Stimulated activated naive CD8-positive, alpha-beta T cell treated with anti-CD3 and anti-CD28 coated beads, Interleukin-15, Interleukin-2, amounts not matched to agents 100 U/mL and 50 U/mL, for 24 hours (primary cell): Measurements from ENCODE around the gene OXLD1.

Experiments
- ATAC-seq: fragments of 150-1000 bp; cut with Tn5 transposase; one replicate; pipeline ENCODE4 v1.10.0; 2021
- DNase-seq: peaks from one replicate; pipeline ENCODE4 v3.0.0; 2021

The OXLD1 gene

GRCh38 chr17:81701288-81702071, 35.1 kb upstream of the OXLD1 start:
- peak; percentile 49 for DNase-seq
- ATAC-seq, result peak; percentile 25

DNA sequence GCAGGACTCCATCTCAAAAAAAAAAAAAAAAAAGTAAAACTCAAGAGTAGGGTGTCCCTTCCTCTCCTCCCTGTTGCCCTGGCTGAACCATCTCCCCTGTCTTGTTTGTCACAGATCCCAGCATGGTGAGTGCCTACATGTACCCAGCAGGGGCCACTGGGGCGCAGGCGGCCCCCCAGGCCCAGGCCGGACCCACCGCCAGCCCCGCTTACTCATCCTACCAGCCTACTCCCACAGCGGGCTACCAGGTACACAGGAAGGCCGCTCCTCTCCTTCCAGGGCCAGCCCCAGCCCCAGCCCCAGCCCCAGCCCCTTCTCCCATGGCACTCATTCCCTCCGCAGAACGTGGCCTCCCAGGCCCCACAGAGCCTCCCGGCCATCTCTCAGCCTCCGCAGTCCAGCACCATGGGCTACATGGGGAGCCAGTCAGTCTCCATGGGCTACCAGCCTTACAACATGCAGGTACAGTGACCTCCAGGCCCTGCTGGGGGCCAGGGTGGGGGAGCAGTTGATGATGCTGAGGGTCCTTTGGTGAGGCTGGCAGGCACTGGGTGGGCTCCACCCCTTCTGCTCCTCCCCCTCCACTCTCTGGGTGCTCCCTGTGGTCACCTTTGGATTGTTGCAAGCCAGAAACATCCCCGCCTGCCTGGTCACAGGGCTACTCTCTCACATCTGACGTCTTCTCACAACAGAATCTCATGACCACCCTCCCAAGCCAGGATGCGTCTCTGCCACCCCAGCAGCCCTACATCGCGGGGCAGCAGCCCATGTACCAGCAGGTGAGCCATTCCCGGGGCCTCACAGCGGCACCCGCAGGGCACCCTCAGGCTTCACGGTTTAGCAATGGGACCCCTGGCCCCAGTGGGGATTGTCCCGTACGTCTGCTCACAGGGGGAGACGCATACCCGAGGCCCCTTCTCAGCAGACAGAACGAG, 34.2 kb upstream of the OXLD1 start:
- no peak for ATAC-seq

DNA sequence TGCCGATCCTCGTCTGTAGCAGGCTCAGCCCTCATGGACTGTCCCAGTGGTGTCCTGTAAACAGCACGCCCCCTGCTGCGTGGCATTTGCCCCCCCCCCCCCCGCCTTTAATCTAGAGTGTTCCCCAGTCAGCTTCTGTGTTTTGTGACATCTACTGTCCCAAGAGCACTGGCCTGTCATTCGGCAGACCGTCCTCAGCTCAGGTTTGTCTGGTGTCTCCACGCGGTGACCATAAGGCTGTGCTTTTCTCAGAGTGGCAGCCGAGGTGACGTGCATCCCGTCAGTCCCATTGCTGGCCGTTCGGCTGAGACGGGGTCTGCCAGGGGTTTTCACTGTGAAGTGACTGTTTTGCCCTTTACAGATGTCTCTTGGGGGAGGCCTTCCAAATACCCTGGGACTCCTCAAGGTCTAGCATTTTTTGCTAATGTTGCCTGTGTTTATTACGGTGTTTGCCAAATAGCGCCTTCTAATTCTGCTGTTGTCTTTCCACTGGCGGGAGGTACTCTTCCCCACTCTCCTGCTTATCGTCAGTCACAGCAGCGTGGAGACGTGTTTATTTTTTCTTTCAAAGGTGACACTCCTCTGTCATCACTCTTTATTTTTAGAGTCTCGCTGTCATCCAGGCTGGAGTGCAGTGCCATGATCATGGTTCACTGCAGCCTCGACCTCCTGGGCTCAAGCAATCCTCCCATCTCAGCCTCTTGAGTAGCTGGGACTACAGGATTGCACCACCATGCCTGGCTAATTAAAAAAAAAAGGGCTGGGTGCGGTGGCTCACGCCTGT, 31.0 kb upstream of the OXLD1 start:
- ATAC-seq, result no peak
- DNase-seq, result no peak

More for the DNA sequence above, 34.2 kb upstream of the OXLD1 start:
- no peak for DNase-seq

DNA sequence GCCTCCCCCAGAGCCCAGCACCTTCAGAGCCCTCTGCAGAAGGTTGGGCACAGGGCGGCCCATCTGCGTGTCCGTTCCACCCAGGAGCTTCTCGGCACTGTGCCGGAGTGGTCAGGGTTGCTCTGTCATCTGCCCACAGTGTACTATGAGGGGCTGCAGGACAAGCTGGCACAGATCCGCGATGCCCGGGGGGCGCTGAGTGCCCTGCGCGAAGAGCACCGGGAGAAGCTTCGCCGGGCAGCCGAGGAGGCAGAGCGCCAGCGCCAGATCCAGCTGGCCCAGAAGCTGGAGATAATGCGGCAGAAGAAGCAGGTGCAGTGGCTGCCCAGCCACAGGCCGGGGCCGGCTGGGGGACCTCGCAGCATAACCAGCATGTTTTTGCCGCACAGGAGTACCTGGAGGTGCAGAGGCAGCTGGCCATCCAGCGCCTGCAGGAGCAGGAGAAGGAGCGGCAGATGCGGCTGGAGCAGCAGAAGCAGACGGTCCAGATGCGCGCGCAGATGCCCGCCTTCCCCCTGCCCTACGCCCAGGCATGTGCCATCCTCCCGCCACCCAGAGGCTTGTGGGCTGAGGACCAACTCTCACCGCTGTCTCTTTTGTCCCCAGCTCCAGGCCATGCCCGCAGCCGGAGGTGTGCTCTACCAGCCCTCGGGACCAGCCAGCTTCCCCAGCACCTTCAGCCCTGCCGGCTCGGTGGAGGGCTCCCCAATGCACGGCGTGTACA, 30.0 kb upstream of the OXLD1 start:
- DNase-seq (no peak), ATAC-seq (no peak)

DNA sequence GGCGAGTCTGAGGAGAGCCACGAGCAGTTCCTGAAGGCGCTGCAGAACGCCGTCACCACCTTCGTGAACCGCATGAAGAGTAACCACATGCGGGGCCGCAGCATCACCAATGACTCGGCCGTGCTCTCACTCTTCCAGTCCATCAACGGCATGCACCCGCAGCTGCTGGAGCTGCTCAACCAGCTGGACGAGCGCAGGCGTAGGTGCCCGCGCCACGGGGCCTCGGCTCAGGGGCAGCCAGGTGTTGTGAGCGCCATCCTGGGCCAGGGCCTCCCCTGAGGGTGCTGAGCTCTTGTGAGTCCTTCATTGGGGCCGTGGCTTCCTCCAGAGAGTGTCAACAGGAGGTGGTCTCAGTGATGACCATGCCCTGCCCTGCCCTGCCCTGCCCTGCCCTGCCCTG, 29.4 kb upstream of the OXLD1 start:
- ATAC-seq (no peak), DNase-seq (no peak)

GRCh38 chr17:81695211-81695610, 28.8 kb upstream of the OXLD1 start:
- no peak for DNase-seq
- no peak for ATAC-seq

GRCh38 chr17:81694810-81695209, 28.4 kb upstream of the OXLD1 start:
- no peak for DNase-seq
- no peak for ATAC-seq

GRCh38 chr17:81693509-81694210, 27.3 kb upstream of the OXLD1 start:
- DNase-seq, result no peak
- no peak for ATAC-seq

- no peak for ATAC-seq
- DNase-seq, result no peak
Measured at GRCh38 chr17:81691608-81692007, 25.2 kb upstream of the OXLD1 start.

DNA sequence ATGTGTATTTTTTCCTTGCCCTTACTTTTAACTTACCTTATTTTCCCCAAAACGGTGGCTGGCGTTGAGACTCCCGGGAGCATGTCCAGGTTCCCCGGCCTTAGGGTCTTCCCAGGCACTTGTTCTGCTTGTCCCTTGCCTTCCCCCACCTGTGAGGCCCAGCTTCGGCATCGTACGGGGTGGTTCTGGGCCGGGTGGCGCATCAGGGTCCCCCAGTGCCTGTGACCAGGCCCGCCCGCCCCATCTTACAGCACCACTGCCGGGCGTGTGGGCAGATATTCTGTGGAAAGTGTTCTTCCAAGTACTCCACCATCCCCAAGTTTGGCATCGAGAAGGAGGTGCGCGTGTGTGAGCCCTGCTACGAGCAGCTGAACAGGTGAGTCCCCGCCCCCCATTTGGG, 24.8 kb upstream of the OXLD1 start:
- DNase-seq, result no peak
- ATAC-seq, result no peak

DNA sequence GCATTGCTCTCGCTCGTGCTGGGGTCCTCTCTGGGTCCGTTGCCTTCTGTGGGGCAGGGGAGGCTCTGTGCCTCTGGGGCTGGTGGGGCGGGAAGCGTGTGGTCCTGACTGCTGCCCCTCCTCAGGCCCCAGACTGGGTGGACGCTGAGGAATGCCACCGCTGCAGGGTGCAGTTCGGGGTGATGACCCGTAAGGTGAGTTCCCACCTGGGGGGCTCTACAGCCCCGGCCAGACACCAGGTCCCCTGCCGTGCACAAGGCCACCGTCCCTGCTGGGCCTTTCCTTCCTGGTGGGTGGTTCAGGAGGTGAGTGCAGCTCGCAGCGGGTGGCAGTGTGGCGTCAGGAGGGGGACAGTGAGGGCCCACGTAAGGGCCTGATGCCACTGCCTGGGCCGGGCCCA, 24.1 kb upstream of the OXLD1 start:
- DNase-seq (no peak), ATAC-seq (no peak)

- ATAC-seq, result no peak
- DNase-seq, result no peak
Measured at GRCh38 chr17:81690066-81690465, 23.7 kb upstream of the OXLD1 start.

DNA sequence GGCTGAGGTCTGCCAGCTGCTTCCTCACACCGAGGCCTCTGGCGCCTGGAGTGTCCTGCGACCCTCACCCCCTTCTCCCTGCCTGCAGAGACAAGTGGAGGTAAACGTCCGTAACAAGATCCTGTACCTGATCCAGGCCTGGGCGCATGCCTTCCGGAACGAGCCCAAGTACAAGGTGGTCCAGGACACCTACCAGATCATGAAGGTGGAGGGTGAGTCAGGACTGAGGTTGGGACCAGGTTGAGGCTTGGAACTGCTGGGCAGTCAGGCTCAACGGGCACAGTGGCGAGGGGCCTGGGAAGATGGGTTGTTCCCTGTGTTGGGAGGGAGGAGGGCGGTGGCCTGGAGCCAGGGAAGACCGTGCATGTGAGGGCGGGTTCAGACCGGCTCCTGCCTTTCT, 22.2 kb upstream of the OXLD1 start:
- ATAC-seq (no peak), DNase-seq (no peak)

DNA sequence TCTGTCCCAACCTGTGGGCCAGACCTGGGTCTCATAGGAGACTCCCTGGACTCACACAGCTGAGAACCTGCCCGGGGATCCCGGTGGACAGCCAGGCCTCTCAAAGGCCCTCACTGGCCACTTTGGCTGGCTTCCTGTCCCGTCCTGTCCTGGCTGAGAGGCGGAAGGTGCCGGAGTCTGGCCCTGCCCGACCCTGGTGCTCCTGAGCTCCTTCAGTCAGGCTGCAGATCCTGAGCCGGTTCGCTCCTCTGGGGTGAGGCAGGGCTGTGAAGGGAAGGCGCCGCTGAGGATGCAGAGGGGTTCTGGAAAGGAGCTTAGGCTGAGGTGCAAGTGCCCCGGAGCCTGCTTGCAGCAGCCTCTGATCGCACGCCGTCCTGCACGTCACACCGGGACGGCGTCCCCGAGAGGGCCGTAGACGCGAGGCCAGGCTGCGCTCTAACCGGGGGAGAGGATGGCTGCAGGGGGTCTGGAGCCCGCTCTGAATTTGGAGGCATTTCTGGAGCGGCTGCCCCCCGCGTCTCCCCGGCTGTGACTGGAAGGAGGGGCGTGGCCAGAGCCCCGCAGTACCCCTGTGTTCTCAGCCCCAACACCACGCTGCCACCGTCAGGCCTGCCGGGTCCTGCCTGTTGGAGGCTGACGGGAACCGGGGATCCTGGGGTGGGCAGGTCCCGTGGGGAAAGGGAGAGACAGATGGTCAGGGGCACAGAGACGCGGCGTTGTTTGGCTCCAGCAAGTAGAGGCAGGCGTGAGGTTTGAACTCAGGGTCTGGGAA, 21.6 kb upstream of the OXLD1 start:
- DNase-seq (no peak), ATAC-seq (no peak)

DNA sequence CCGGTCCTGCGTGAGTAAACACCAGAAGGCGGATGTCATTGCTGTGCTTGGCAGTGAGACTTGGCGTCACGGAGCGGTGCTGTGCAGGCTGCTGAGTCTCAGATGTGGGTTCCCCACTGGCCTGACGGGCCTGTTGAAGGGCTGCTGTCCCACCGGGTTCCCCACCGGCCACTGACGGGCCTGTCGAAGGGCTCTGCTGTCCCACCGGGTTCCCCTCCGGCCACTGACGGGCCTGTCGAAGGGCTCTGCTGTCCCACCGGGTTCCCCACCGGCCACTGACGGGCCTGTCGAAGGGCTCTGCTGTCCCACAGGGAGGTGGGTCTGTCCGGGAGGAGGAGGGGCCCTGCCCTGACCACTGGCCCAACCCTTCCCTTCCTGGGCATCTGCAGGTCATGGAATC, 20.2 kb upstream of the OXLD1 start:
- DNase-seq, result no peak
- no peak for ATAC-seq

GRCh38 chr17:81685108-81685507, 18.7 kb upstream of the OXLD1 start:
- DNase-seq, result peak; percentile 66
- peak; percentile 48 for ATAC-seq

GRCh38 chr17:81684442-81684911, 18.1 kb upstream of the OXLD1 start:
- ATAC-seq (no peak), DNase-seq (peak; percentile 47)

GRCh38 chr17:81683584-81684441, 17.4 kb upstream of the OXLD1 start, which contains the start of the genes ARL16 and HGS:
TSS of gene ARL16 (minus strand) at chr17:81683797. CDS start at chr17:81683753, 44 bp downstream.
TSS of gene HGS (plus strand) at chr17:81684011. CDS start at chr17:81684067, 56 bp downstream.
- DNase-seq (peak; percentile 98), ATAC-seq (peak; percentile 94)

GRCh38 chr17:81683208-81683583, 16.8 kb upstream of the OXLD1 start:
- no peak for ATAC-seq

More at GRCh38 chr17:81683208-81683583, 16.8 kb upstream of the OXLD1 start:
- DNase-seq, result no peak
